ENCODE measurements around the gene MMP28. TPM values are rescaled to one million over a fixed set of nuclear protein-coding genes. Genes with fewer than 3 reads are reported as not detected.

The MMP28 gene
- total and polyA plus RNA-seq, 2 of the 4 experiments (the other 2 are of a cell fraction), result 0.18 TPM; not detected in 1

DNA sequence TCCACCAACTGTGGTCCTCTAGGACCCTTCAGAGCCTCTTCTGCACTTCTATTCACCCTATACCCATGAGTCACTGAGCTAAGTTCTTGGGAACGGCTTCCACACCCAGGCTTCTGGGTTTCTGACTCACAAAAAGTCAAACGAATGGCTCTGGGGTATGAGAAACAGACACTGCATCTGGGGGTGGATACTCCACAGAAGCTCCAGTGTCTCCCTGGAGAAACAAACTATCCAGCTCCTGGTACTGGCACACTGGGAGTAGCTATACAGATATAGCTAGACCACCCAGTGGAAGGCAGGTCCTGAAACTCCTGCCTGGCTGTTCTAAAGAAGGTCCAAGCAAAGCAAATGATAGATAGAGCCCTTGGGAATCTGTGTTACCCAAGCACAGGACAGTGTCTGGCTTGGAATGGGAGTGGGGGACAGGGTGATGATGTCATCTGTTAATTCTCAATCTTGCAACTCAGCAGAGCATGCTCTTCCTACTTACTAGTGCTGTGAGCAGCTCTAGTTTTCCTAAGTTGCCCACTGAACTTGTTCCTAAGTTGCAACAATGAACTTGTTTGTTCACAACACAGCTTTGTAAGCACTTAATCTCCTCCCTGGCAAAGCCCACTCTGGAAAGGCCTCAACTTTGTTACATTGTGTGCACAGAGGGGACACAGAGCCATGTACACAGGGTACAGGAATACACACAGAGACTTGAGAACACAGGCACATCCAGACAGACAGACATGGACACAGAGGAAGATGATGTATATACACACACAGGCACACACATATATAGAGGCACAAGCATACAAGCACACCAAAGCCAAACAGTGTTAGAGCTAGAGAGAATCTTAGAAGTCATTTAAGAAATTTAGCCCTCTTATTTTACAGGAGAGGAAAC is 6.7 kb downstream of the MMP28 start (continued):
- no peak for TF ChIP-seq NFE2L2 (IDR thresholded peaks at IDR 0.05; ENCODE audit: low read depth, low read length)
- TF ChIP-seq, protein P1, sequence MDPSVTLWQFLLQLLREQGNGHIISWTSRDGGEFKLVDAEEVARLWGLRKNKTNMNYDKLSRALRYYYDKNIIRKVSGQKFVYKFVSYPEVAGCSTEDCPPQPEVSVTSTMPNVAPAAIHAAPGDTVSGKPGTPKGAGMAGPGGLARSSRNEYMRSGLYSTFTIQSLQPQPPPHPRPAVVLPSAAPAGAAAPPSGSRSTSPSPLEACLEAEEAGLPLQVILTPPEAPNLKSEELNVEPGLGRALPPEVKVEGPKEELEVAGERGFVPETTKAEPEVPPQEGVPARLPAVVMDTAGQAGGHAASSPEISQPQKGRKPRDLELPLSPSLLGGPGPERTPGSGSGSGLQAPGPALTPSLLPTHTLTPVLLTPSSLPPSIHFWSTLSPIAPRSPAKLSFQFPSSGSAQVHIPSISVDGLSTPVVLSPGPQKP (IDR thresholded peaks at IDR 0.05; ENCODE audit: borderline replicate concordance, low read depth, low read length), result no peak

Data from IMR-90 (cell line).